ENCODE data around the gene POLR3K. TPM values are rescaled to one million over a fixed set of nuclear protein-coding genes. Genes with fewer than 3 reads are reported as not detected.

Gene POLR3K
- total RNA-seq, 1 donor from 2014 or later: 88.9 TPM

- H3K27me3 Mint-ChIP-seq: peaks cover 28% of the 10 kb centered on the region
- H3K36me3 Mint-ChIP-seq (ENCODE audit: low read depth): peaks cover 5% of the 10 kb centered on the region
- intact Hi-C loops (cut with micrococcal nuclease): no loop called here
- H3K27ac Mint-ChIP-seq: no peak overlapping the region
- peaks cover 29% of the 10 kb centered on the region for H3K4me1 Mint-ChIP-seq
- no peaks in the 10 kb centered on the region for H3K9me3 Mint-ChIP-seq
- no peak overlapping the region for H3K4me3 Mint-ChIP-seq
- no peak for DNase-seq
Measured at GRCh38 chr16:74747-75334, 21.4 kb upstream of the POLR3K start.

GRCh38 chr16:74051-74746 is 20.8 kb upstream of the POLR3K start:
- Mint-ChIP-seq H3K36me3 (ENCODE audit: low read depth) (no peaks in the 10 kb centered on the region), H3K27me3 (peaks cover 34% of the 10 kb centered on the region), H3K27ac (no peak overlapping the region), H3K4me3 (no peak overlapping the region), H3K4me1 (peaks cover 25% of the 10 kb centered on the region), H3K9me3 (no peaks in the 10 kb centered on the region)
- intact Hi-C loops (cut with micrococcal nuclease): no loop called here
- no peak for DNase-seq

- Mint-ChIP-seq H3K27me3 (peaks cover 36% of the 10 kb centered on the region), H3K36me3 (ENCODE audit: low read depth) (no peaks in the 10 kb centered on the region), H3K4me1 (peaks cover 19% of the 10 kb centered on the region), H3K27ac (no peak within 1 kb of the TSS), H3K9me3 (no peaks in the 10 kb centered on the region), H3K4me3 (peak within 1 kb of the TSS; percentile 47)
- intact Hi-C loops (cut with micrococcal nuclease): no loop called here
- peak; percentile 66 for DNase-seq
Measured at GRCh38 chr16:72561-73548, 19.4 kb upstream of the POLR3K start, which contains the start of gene RHBDF1. RHBDF1 (minus strand) TSS chr16:72631; CDS start chr16:65015, 7,616 bp downstream.

GRCh38 chr16:71540-72401 is 18.4 kb upstream of the POLR3K start:
- H3K4me1 Mint-ChIP-seq: peaks cover 15% of the 10 kb centered on the region
- H3K27me3 Mint-ChIP-seq: peaks cover 36% of the 10 kb centered on the region
- intact Hi-C loops (cut with micrococcal nuclease): no loop called here
- H3K27ac Mint-ChIP-seq: no peak overlapping the region
- H3K9me3 Mint-ChIP-seq: no peaks in the 10 kb centered on the region
- no peaks in the 10 kb centered on the region for H3K36me3 Mint-ChIP-seq (ENCODE audit: low read depth)
- no peak for DNase-seq
- peak overlapping the region; percentile 32 for H3K4me3 Mint-ChIP-seq

- H3K4me1 Mint-ChIP-seq: peaks cover 9% of the 10 kb centered on the region
- no peak for DNase-seq
- H3K9me3 Mint-ChIP-seq: no peaks in the 10 kb centered on the region
- peak overlapping the region; percentile 32 for H3K4me3 Mint-ChIP-seq
- peaks cover 36% of the 10 kb centered on the region for H3K27me3 Mint-ChIP-seq
- H3K36me3 Mint-ChIP-seq (ENCODE audit: low read depth): no peaks in the 10 kb centered on the region
- intact Hi-C loops (cut with micrococcal nuclease): no loop called here
- H3K27ac Mint-ChIP-seq: no peak overlapping the region
Measured at GRCh38 chr16:71210-71539, 17.8 kb upstream of the POLR3K start.

GRCh38 chr16:69181-69580 is 15.8 kb upstream of the POLR3K start:
- H3K27me3 Mint-ChIP-seq: peaks cover 31% of the 10 kb centered on the region
- intact Hi-C loops (cut with micrococcal nuclease): no loop called here
- DNase-seq: no peak

GRCh38 chr16:67884-68789 is 14.7 kb upstream of the POLR3K start:
- Mint-ChIP-seq H3K4me3 (no peak overlapping the region), H3K36me3 (ENCODE audit: low read depth) (no peaks in the 10 kb centered on the region), H3K9me3 (no peaks in the 10 kb centered on the region), H3K27ac (no peak overlapping the region), H3K4me1 (peaks cover 9% of the 10 kb centered on the region), H3K27me3 (peaks cover 24% of the 10 kb centered on the region)
- DNase-seq: no peak
- intact Hi-C loops (cut with micrococcal nuclease): no loop called here

More at GRCh38 chr16:69181-69580, 15.8 kb upstream of the POLR3K start:
- Mint-ChIP-seq H3K4me3 (no peak overlapping the region), H3K9me3 (no peaks in the 10 kb centered on the region), H3K4me1 (peaks cover 9% of the 10 kb centered on the region), H3K27ac (no peak overlapping the region), H3K36me3 (ENCODE audit: low read depth) (no peaks in the 10 kb centered on the region)

- no peak for DNase-seq
- Mint-ChIP-seq H3K4me3 (no peak overlapping the region), H3K36me3 (ENCODE audit: low read depth) (no peaks in the 10 kb centered on the region), H3K27ac (no peak overlapping the region), H3K9me3 (no peaks in the 10 kb centered on the region), H3K27me3 (peaks cover 20% of the 10 kb centered on the region), H3K4me1 (peaks cover 5% of the 10 kb centered on the region)
- intact Hi-C loops (cut with micrococcal nuclease): no loop called here
Measured at GRCh38 chr16:67183-67791, 13.9 kb upstream of the POLR3K start.

GRCh38 chr16:66309-67182 is 13.1 kb upstream of the POLR3K start:
- Mint-ChIP-seq H3K36me3 (ENCODE audit: low read depth) (no peaks in the 10 kb centered on the region), H3K4me3 (no peak overlapping the region), H3K27ac (no peak overlapping the region), H3K4me1 (peaks cover 5% of the 10 kb centered on the region), H3K27me3 (peaks cover 17% of the 10 kb centered on the region), H3K9me3 (no peaks in the 10 kb centered on the region)
- no peak for DNase-seq
- intact Hi-C loops (cut with micrococcal nuclease): no loop called here

GRCh38 chr16:65745-66144 is 12.3 kb upstream of the POLR3K start:
- H3K36me3 Mint-ChIP-seq (ENCODE audit: low read depth): no peaks in the 10 kb centered on the region
- no peaks in the 10 kb centered on the region for H3K9me3 Mint-ChIP-seq
- no peak overlapping the region for H3K27ac Mint-ChIP-seq
- intact Hi-C loops (cut with micrococcal nuclease): loop anchor here (1.0 kb wide), 2 partner anchors 32 to 297 kb away; no protein-coding TSS in a partner anchor
- peaks cover 5% of the 10 kb centered on the region for H3K4me1 Mint-ChIP-seq
- H3K4me3 Mint-ChIP-seq: no peak overlapping the region
- peak; percentile 96 for DNase-seq
- H3K27me3 Mint-ChIP-seq: peaks cover 12% of the 10 kb centered on the region

GRCh38 chr16:64914-65255 is 11.5 kb upstream of the POLR3K start:
- H3K9me3 Mint-ChIP-seq: no peaks in the 10 kb centered on the region
- peaks cover 10% of the 10 kb centered on the region for H3K27me3 Mint-ChIP-seq
- no peak overlapping the region for H3K4me3 Mint-ChIP-seq
- intact Hi-C loops (cut with micrococcal nuclease): loop anchor here (1.0 kb wide), 2 partner anchors 32 to 297 kb away; no protein-coding TSS in a partner anchor
- no peaks in the 10 kb centered on the region for H3K36me3 Mint-ChIP-seq (ENCODE audit: low read depth)
- H3K27ac Mint-ChIP-seq: no peak overlapping the region
- H3K4me1 Mint-ChIP-seq: peaks cover 5% of the 10 kb centered on the region
- no peak for DNase-seq

Data from activated CD4-positive, alpha-beta T cell treated with anti-CD3 and anti-CD28 coated beads, Interleukin-2, amount 10 ng/mL, durations not matched to agents 24 days and 14 days (primary cell).